GM12878 (cell line): ENCODE measurements around the gene BICC1. TPM values are rescaled to one million over a fixed set of nuclear protein-coding genes. Genes with fewer than 3 reads are reported as not detected.

Experiments
- ATAC-seq: fragments of 200-7000 bp; cut with Tn5 transposase; 3 replicates; pipeline ENCODE4 v1.9.1; 2020; ENCODE audit warnings: mild to moderate bottlenecking, moderate library complexity
- BruUV-seq: library from RNA; stranded (reverse); fragments of 400-500 nt; replicated peaks from 2 replicates; lab custom pipeline; 2021; lab: Mats Ljungman, UMichigan
- CTCF ChIA-PET: fragments of 300-600 bp; sonication (Branson Sonifier 250); formaldehyde crosslinking; extraction: SDS; loops from one replicate; lab custom pipeline; 2021; ENCODE audit warnings: inconsistent platforms; lab: Yijun Ruan, JAX
- POLR2A ChIA-PET: fragments of 350-600 bp; formaldehyde crosslinking; extraction: SDS; loops from one replicate; lab custom pipeline; 2021; ENCODE audit warnings: inconsistent platforms; lab: Charles Lee
- RAD21 ChIA-PET: fragments of 300-600 bp; sonication (Branson Sonifier 250); formaldehyde crosslinking; loops from one replicate; lab custom pipeline; 2023; ENCODE audit warnings: antibody characterized with exemption; ENCODE audit not compliant: unreplicated experiment; lab: Charles Lee
- SMC1A ChIA-PET: fragments of 300-600 bp; sonication (Branson Sonifier 250); formaldehyde crosslinking; loops from one replicate; lab custom pipeline; 2023; ENCODE audit not compliant: unreplicated experiment, uncharacterized antibody; lab: Charles Lee
- DNase-seq: peaks from one replicate; pipeline ENCODE4 v3.0.0-alpha.2; 2011; ENCODE audit warnings: low read depth, low spot score
- FAIRE-seq: peaks from 3 replicates; lab custom pipeline; 2011; peaks lifted over from hg19 to GRCh38; lab: Jason Lieb, UNC
- H2AFZ ChIP-seq: 2 replicates; pipeline ENCODE4 v1.6.0; 2011; ENCODE audit warnings: low read depth, low read length, control low read depth; ENCODE audit not compliant: control insufficient read depth
- H3K27ac ChIP-seq: 2 replicates; pipeline ENCODE4 v1.5.1; 2011; ENCODE audit warnings: control low read depth; ENCODE audit not compliant: control insufficient read depth, insufficient read depth
- H3K27me3 ChIP-seq, 2 experiments: replicated peaks in 1 of 2; 2 replicates each; pipeline versions ENCODE4 v1.6.0 to v1.6.1; 2011; ENCODE audit warnings: low read length in 1 of 2; ENCODE audit not compliant: control insufficient read depth in 2 of 2, insufficient read depth in 2 of 2
- H3K36me3 ChIP-seq, 2 experiments: 2 replicates each; pipeline ENCODE4 v1.5.1; 2011; ENCODE audit warnings: low read length in 1 of 2; ENCODE audit not compliant: control insufficient read depth in 2 of 2, insufficient read depth in 2 of 2
- H3K4me1 ChIP-seq: 2 replicates; pipeline ENCODE4 v1.6.1; 2011; ENCODE audit warnings: mild to moderate bottlenecking, low read length, moderate library complexity, mixed read lengths; ENCODE audit not compliant: control insufficient read depth, insufficient read depth
- H3K4me2 ChIP-seq: 2 replicates; pipeline ENCODE4 v1.6.0; 2011; ENCODE audit warnings: control low read depth; ENCODE audit not compliant: control insufficient read depth, insufficient read depth
- H3K4me3 ChIP-seq: fragments of 200-600 bp; sonication (generic); 2 replicates; pipeline ENCODE4 v1.5.1; 2016
- H3K79me2 ChIP-seq: 2 replicates; pipeline ENCODE4 v1.6.0; 2011; ENCODE audit warnings: low read length; ENCODE audit not compliant: control insufficient read depth, insufficient read depth
- H3K9ac ChIP-seq: 2 replicates; pipeline ENCODE4 v1.8.0; 2011; ENCODE audit warnings: low read length, control low read depth, mixed read lengths; ENCODE audit not compliant: control insufficient read depth, insufficient read depth
- H3K9me3 ChIP-seq: replicated peaks from 3 replicates; pipeline ENCODE4 v1.5.1; 2011; ENCODE audit warnings: mild to moderate bottlenecking, low read length; ENCODE audit not compliant: control insufficient read depth, insufficient read depth
- H4K20me1 ChIP-seq: 2 replicates; pipeline ENCODE4 v1.6.0; 2011; ENCODE audit not compliant: control insufficient read depth, insufficient read depth
- CHD4 ChIP-seq: fragments of 200-600 bp; sonication (generic); IDR thresholded peaks from 2 replicates; pipeline ENCODE4 v1.6.1; 2016; ENCODE audit warnings: mild to moderate bottlenecking
- PAX8 ChIP-seq: fragments of 450-650 bp; IDR thresholded peaks from 2 replicates; pipeline ENCODE4 v1.6.1; 2017; ENCODE audit warnings: mild to moderate bottlenecking, moderate library complexity
- WGBS: methylation state at CpG from one replicate; pipeline ENCODE4 v1.1.6; 2016; ENCODE audit warnings: low lambda C conversion rate; ENCODE audit not compliant: insufficient replicate concordance, insufficient coverage; ENCODE audit errors: missing lambda C conversion rate; 5-methylcytosine and 5-hydroxymethylcytosine counted together
- in situ Hi-C: fragments of 300-500 bp; cut with MboI; formaldehyde crosslinking; loops from 9 replicates; pipeline ENCODE4 v1.14.3; 2018; ENCODE audit warnings: mixed read lengths
- intact Hi-C: fragments of 100-400 bp; cut with micrococcal nuclease; formaldehyde crosslinking; loops from one replicate; pipeline ENCODE4 v1.14.2; 2022; ENCODE audit not compliant: unreplicated experiment
- polyA plus RNA-seq, 11 experiments: library from polyadenylated mRNA; depleted of rRNA in 4 of 11; unstranded in 6 of 11; stranded (reverse) in 5 of 11; fragments of >200 nt; fragmentation: Nextera tagmentation in 4 of 11; fragmentation: Illumina TruSeq in 1 of 11; extraction: Ambion mirVana in 4 of 11; extraction: Trizol in 1 of 11; gene quantifications; 1 replicate in 1 of 11; 2 replicates in 10 of 11; pipeline versions ENCODE4 v1.2.1 to v1.2.3, GENCODE V29; 2011 to 2016; ENCODE audit warnings: inconsistent platforms in 2 of 11, missing spikeins in 2 of 11, low read depth in 1 of 11
- total RNA-seq, 4 experiments: library from RNA; depleted of rRNA in 3 of 4; stranded (reverse); fragments of >200 nt in 3 of 4; fragmentation: Illumina TruSeq in 1 of 4; extraction: Trizol in 1 of 4; gene quantifications; 2 replicates each; pipeline versions ENCODE4 v1.2.1 to v1.2.3, GENCODE V29; 2013 to 2021
- TF ChIP-seq, protein P1 (sequence below): IDR thresholded peaks from 2 replicates; pipeline ENCODE4 v1.6.1; 2011; ENCODE audit warnings: borderline replicate concordance, low read depth, mild to moderate bottlenecking, moderate library complexity, low read length; ENCODE audit not compliant: insufficient read depth, poor library complexity, severe bottlenecking
- TF ChIP-seq, protein P2 (sequence below): fragments of 450-650 bp; IDR thresholded peaks from 2 replicates; pipeline ENCODE4 v1.6.1; 2016; ENCODE audit warnings: mild to moderate bottlenecking

The BICC1 gene
- total and polyA plus RNA-seq, 10 of the 15 experiments (the other 5 are each of a cell fraction or from before 2014, with no cell fraction given), result 0.01 to 0.10 (median 0.04) TPM; not detected in 5

DNA sequence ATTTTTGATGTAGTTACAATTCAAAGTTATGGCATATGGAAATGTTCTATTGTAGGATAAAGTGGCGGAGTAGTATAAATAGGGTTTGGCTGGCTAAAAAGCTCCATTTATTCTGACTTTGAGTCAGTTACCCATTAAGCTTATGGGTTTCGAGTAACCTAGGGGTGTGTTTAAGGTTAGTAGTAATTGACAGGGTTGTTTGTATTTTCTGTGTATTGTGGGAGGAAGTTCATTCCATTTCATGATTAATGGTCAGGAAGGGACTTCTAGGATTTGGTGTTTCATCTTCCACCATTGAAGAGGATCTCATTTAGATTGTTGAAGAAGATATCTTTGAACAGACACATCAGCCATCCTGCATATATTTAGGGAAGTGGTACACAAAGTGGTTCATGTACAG is 75.0 kb downstream of the BICC1 start:
- no peak overlapping the region for H3K9ac ChIP-seq
- no peak overlapping the region for H3K4me2 ChIP-seq
- in situ Hi-C loops (no loop called here), intact Hi-C loops (loop anchor here (10.0 kb wide), 1 partner anchor 293 kb away; no protein-coding TSS in a partner anchor)
- no peaks in the 10 kb centered on the region for H3K4me1 ChIP-seq
- H3K27me3 ChIP-seq, result no peaks in the 10 kb centered on the region; a peak in 1 of 4 replicates
- WGBS, result 2% methylated on average over 2 of the region's 2 CpGs
- no peaks in the 10 kb centered on the region for H4K20me1 ChIP-seq
- no TSS peak for BruUV-seq
- no peak for ATAC-seq
- POLR2A ChIA-PET, result no interaction called here
- no peaks in the 10 kb centered on the region for H3K79me2 ChIP-seq
- SMC1A ChIA-PET, result interaction anchor here (0.7 to 0.9 kb wide), 2 partner anchors 55 to 57 kb away, joined by 3 to 4 read pairs; no protein-coding TSS in a partner anchor
- H2AFZ ChIP-seq, result no peak overlapping the region
- FAIRE-seq, result no peak
- H3K4me3 ChIP-seq, result no peak overlapping the region
- no peak for DNase-seq
- RAD21 ChIA-PET, result no interaction called here
- no peaks in the 10 kb centered on the region for H3K9me3 ChIP-seq
- CTCF ChIA-PET, result interaction anchor here (0.7 to 1.1 kb wide), 4 partner anchors 42 to 410 kb away, joined by 3 read pairs; no protein-coding TSS in a partner anchor
- H3K27ac ChIP-seq, result no peak overlapping the region
- TF ChIP-seq PAX8 (no peak), CHD4 (no peak)
- TF ChIP-seq, protein P1, sequence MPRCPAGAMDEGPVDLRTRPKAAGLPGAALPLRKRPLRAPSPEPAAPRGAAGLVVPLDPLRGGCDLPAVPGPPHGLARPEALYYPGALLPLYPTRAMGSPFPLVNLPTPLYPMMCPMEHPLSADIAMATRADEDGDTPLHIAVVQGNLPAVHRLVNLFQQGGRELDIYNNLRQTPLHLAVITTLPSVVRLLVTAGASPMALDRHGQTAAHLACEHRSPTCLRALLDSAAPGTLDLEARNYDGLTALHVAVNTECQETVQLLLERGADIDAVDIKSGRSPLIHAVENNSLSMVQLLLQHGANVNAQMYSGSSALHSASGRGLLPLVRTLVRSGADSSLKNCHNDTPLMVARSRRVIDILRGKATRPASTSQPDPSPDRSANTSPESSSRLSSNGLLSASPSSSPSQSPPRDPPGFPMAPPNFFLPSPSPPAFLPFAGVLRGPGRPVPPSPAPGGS, result no peak
- TF ChIP-seq, protein P2, sequence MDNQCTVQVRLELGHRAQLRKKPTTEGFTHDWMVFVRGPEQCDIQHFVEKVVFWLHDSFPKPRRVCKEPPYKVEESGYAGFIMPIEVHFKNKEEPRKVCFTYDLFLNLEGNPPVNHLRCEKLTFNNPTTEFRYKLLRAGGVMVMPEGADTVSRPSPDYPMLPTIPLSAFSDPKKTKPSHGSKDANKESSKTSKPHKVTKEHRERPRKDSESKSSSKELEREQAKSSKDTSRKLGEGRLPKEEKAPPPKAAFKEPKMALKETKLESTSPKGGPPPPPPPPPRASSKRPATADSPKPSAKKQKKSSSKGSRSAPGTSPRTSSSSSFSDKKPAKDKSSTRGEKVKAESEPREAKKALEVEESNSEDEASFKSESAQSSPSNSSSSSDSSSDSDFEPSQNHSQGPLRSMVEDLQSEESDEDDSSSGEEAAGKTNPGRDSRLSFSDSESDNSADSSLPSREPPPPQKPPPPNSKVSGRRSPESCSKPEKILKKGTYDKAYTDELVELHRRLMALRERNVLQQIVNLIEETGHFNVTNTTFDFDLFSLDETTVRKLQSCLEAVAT, result no peak
- H3K36me3 ChIP-seq, result no peaks in the 10 kb centered on the region
